Frontal cortex (tissue), 4 donors: ENCODE data around the gene GPR15. TPM values are rescaled to one million over a fixed set of nuclear protein-coding genes. Genes with fewer than 3 reads are reported as not detected.
"Not testable (repeated sequence)": the region's sequence is repeated elsewhere in the genome, so short reads cannot be mapped to it uniquely, and the experiment has no call there.

Experiments used
- DNase-seq, 2 donors: peaks; one replicate each; pipeline ENCODE4 v3.0.0; 2012; ENCODE audit warnings: low spot score in 2 of 2
- FAIRE-seq: peaks from 2 replicates; lab custom pipeline; 2012; peaks lifted over from hg19 to GRCh38; lab: Jason Lieb, UNC
- total RNA-seq: library from RNA; depleted of rRNA; stranded (reverse); fragments of >200 nt; gene quantifications from one replicate; pipeline ENCODE4 v1.2.3, GENCODE V29; 2014
- donor health status: control.
- donor health status: control.
- donor health status: control.

Gene GPR15
- total RNA-seq, 1 donor from 2014 or later, result not detected

DNA sequence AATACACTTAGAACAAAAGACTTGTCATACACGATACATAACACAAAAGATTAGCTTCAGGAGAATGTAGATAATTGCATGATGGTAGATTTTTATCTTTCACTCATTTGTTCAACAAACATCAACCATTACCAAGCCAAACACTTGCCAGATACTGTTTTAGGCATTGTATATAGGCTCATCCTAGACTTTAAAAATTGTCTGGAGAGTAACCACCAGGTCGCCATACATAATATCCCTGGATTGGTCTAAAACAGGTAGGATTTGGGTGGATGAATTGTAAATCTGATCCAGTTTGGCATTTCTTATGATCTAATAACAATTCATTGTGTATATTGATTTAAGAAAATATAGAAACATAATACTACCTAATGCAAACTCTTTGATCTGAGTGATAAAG lies 22.8 kb downstream of the GPR15 start:
- FAIRE-seq, result no peak
- DNase-seq, result no peak

DNA sequence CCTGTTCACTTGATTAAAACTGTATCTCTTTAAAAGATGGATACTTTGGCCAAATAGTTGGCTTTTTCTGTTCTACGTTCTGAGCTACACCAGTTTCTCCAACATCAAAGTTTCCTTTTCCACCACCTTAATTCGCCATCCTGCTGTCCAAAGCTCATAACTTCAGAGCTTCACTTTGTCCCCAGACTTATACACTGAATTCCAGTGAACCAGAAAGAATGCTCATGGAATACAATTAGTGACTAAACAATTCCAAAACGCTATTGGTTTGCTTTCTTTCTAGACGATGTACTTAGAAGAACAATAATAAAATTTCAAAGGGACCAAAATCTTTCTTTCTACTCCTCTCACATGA lies 23.2 kb downstream of the GPR15 start:
- DNase-seq, result no peak
- FAIRE-seq, result no peak

DNA sequence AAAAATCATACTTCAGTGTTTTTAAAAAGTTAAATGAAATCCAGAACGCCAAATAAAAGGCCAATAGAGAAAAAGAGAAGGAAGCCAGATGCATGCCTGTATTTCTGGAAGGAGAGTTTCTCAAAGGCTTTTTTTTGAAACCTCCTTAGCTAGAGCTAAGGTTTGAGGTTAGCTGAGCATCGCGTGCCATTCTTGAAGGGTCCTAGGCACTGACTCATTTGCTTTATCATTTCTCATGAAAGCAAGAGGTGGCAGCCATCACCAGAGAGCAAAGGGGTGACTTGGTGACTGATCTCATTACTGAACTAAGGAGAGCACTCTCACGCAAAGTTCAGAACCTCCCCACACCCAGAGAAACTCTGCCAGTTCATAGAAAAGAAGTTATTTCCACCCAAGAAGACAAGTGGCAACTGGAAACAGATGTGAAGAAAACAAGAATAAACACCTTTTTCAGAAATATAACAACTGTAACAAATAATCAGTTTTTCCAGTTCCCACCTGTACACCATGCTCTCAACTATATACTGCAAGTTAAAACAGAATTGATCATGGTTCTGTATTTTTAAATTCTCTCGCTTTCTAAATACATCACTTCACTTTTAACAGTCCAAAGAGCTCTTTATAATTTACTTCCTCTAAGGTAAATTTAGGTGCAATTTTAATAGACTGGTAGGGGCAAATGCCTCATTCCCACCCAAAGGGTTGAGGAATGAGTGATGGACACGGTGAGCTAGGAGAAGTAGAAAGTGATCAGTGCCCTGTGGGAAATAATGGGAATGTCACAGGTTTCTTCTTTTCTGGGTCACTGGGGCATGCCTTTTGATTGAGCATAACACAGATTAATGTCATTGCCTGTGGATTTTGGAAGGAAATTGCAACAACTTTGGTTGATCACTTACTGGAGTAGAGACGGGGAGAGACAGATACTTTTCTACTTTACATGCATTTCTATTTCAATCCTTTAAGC lies 24.7 kb downstream of the GPR15 start:
- FAIRE-seq (no peak), DNase-seq (no peak)

DNA sequence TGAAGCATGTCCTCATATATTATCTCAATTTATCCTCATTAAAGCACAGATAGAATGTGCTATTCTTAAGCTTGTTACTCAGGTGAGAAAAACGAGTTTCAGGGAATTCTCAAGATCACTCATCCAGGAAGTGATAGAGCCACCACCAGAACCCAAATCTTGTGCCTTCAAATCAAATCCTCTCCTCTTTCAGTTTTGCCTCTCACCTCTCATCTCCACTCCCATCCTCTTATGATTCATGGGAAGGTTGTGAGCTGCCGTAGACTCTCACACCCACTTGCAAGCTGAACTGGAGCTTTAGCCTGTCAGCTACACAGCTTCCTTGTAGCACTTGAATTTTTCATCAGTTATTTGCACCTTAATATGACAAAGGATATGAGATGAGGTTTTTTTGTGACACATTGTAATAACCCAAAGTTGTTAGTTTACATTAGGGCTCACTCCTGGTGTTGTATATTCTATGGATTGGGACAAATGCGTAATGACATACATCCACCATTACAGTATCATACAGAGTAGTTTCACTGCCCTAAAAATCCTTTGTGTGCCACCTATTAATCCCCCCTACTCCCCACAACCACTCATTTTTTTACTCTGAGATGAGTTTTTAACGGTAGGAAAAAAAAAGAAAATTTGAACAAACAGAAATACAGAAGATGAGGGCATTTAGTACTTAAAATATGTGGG lies 25.7 kb downstream of the GPR15 start:
- DNase-seq (no peak), FAIRE-seq (no peak)

DNA sequence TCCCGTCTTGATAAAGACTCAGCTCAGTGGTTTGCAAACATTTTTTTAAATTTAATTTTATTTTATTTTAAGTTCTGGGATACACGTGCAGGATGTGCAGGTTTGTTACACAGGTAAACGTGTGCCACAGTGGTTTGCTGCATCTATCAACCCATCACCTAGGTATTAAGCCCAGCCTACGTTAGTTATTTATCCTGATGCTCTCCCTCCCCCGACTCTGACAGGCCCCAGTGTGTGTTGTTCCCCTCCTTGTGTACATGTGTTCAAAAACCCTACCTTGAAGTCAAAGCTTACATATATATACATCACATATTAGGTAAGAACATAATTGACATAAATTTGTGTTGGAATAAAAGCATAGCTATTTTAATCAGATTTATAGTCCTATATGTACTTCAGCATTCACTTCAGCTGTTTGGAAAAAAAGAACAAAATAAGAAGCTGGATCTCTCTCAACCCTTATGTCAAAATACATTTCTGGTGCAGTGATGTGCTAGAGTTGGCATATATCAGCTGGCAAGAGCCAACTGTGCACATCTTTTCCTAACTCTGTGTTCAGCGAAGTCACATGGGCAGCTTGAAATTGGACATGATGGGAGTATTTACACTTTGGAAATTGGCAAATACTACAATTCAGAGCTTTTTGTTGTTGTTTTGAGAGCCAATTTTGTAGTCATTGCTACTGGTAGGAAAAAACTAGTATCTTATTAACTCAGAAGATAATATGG lies 26.5 kb downstream of the GPR15 start:
- DNase-seq, result no peak
- FAIRE-seq, result no peak

DNA sequence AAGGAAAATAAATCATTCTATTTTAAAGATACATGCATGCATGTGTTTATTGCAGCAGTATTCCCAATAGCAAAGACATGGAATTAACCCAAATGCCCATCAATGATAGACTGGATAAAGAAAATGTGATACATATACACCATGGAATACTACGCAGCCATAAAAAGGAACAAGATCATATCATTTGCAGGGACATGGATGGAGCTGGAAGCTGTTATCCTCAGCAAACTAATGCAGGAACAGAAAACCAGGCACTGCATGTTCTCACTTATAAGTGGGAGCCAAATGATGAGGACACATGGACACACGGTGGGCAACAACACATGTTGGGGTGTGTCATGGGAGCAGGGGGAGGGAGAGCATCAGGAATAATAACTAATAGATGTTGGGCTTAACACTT lies 28.0 kb downstream of the GPR15 start:
- FAIRE-seq, DNase-seq: not testable (repeated sequence)

DNA sequence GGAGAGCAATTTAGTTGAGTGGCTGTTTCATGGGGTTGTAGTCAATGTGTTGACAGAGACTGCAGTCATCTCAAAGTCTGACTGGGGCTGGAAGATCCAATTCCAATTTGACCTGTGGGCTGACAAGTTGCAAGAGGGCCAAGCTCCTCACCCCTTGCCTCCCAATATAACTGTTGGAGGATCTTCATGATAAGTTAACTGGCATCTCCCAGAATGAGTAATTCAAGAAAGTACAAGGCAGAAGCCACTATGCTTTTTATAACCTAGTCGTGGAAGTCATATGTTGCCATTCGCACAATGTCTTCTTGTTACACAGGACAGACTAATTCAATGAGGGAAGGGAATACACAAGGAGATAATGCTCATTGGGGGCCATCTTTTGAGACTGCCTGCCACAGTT lies 29.1 kb downstream of the GPR15 start:
- FAIRE-seq, result no peak
- DNase-seq, result no peak

DNA sequence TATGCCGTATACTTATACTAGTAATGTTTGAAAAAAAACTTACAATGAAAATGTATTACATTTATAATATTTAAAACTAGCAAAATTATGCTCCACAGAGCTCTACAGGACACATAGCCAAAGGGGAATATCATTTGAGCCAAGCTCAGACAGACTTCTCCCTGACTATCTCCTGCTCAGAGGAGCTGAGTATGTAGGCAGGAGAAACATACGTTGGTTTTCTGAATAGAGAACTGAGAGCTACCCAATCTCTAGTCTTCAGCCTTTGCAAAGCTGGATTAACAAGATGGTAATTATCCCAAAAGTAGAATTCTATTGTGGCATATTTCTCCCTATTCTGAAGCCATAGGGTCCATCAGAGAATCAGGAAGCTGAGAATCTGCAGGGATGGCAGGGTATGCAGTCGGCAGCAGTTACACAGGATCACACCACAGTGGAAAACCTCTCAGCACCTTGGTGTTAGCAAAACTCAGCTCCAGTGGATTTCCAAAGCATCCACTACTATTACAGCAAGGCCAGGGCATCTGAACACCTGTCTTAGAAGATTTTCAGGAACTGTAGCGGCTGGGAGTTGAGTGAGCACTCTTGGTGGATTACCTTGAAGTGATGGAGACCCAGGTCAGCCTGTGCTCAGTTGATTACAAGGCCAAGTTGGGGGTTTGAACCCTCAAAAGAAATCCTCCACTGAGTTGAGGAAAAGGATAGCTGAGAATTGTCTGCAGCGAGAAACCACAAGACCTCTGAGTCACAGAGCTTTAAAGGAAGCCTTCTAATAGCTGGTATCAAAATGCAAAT lies 30.1 kb downstream of the GPR15 start:
- FAIRE-seq, result no peak
- no peak for DNase-seq

DNA sequence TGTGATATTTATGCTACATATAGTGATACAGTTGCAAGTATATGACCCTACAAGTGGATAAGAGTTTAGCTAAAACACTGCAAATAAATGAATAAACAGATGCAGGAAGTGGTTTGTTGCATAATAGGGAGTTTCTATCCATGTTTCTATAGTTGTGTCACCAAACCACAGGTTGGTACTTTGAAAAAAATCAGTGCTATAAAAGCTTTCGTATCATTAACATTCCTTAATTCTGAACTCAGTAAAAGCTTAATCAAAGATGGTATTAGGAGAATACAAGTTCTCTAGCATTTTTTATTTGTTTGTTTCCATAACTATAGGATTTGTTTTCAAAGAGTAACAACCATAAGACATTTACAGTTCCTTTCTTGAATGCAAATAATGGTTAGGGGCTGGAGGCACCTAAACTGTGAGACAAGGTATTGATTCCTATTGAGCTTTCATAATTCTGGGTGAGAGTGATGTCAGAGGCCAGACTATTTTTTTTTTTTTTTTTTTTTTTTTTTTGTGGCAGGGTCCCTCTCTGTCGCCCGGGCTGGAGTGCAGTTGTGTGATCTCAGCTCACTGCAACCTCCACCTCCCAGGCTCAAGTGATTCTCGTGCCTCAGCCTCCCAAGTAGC lies 32.0 kb downstream of the GPR15 start:
- DNase-seq, result no peak
- no peak for FAIRE-seq

DNA sequence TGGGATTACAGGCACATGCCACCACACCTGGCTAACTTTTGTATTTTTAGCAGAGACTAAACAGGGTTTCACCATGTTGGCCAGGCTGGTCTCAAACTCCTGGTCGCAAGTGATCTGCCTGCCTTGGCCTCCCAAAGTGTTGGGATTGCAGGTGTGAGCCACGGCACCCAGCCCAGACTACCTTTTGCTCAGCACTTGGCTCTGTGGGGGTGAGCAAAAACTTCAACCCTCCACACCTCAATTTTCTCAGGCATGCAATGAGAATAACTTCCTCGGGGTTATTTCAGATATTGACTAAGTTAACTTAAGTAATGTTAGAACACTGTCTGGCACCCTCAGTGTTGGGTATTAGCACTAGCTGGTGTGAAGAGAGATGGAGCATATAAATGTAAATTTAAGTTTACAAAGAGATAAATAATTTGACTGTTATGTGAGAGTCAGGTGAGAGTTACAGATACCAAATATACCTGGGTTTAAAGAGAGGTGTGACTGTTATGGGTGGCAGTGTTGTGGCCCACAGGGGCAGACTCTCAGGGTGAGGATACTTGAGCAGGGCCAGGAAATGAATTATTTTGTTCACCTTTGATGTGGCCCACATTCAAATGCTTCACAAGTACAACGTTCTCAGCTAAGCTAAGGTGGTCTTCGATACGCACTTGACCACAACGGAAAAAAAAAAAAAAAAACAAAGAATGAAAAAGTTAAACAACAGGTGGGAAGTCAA lies 32.7 kb downstream of the GPR15 start:
- FAIRE-seq, result no peak

DNA sequence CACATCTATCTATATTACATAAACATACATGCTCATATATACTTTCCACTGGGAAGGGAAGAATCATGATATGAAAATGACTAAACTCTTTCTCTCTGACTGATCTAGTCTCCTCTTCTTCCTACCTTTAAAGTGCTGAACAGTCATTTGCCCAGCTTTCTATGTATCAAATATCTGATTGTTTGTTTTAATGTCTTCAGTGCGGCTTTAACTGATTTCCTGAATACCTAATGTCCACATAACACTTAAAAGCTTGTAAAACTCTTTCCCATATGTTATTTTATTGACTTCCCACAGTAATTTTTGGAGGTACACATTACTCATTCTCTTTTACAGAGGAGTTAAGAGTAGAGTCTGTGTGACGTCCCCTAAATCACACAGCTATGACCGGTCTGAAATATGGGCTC lies 33.5 kb downstream of the GPR15 start:
- no peak for FAIRE-seq
- DNase-seq, result no peak

More for the DNA sequence above, 32.7 kb downstream of the GPR15 start:
- DNase-seq, result no peak

DNA sequence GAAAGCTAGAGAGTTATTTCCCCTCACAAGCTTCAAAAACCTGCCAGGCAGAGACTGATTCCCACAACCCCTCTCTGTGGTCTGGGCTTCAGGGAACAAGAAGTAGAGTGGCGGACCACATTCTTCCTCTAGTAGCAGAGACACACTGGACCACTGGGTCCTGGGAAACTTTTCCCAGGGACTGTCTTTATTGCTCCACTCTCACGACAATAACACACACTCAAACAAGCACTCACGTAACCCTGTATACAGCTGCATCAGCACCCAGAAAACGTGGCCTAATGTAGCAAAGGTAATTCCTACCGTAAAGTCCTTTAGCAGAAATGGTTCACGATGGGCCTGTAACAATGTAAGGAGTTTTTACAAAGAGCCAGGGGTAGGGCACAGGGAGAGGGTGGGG lies 34.1 kb downstream of the GPR15 start:
- FAIRE-seq, result no peak
- no peak for DNase-seq

DNA sequence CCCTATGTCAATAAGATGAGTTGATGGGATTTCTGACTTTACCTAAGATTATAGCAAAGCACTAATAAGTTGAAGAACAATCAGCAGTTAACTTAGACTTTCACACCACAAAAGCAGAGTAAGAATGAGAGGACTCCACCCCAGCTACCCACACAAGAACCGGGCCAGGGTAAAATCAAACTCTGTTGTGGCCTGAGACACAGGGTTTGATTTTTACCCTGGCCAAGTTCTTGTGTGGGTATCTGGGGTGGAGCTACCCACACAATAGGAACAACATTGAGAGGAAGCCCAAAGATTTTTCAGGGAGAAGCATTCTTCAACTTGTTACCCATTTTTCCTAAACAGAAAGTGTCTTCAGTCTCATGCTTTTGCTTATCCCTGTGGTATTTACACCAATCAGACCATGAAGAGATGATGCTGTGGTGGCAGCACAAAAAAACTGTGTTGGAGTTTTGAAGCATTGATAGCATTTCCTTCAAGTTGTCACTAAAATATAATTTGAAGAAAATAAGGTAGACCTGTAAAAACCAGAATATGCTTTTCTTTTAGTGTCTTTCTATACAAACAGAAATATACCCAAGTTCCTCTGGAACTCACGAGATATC lies 36.0 kb downstream of the GPR15 start:
- FAIRE-seq (no peak), DNase-seq (no peak)

DNA sequence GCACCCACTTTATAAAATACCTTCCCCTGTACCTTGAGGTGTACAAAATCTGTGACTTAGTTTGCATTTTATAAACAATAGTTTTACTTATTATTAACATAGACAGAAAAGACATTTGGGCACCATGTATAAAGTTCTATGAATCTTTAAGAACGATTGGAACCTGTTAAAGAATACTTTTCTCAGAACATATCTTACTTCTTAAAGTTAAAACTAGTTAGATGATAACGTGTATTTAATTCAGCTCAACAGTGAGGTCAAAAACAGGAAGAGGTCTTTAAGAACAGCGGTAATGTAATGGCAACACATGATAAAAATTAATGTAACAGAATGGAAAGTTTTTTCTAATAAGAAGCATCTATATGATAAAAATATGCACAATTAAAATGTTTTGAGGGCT lies 36.6 kb downstream of the GPR15 start:
- no peak for FAIRE-seq
- no peak for DNase-seq

DNA sequence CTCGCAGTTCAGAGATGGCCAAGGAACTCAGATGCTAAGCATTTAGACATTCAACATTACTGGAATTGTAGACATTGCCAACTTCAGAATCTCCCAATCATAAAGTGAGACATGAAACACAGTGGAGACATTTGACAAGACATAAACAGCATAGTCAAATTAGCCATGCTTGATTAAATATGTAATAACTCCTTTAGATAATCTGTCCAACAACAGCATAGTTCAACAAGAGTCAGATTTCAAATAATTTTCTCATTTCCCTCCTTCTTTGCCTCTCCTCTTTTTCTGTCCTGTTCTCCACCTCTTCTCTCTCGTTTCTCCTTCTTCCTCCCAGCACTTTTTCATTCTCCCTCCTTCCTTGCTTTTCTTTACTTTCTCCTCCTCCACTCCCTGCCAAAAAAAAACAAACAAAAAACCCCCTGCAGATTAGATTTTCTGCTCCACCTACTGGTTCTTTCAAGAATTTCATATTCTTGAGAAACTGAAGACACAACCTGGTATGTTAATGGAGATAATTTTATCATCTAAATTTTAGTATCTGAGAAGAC lies 41.5 kb downstream of the GPR15 start:
- peak; percentile 92 for FAIRE-seq
- no peak for DNase-seq

DNA sequence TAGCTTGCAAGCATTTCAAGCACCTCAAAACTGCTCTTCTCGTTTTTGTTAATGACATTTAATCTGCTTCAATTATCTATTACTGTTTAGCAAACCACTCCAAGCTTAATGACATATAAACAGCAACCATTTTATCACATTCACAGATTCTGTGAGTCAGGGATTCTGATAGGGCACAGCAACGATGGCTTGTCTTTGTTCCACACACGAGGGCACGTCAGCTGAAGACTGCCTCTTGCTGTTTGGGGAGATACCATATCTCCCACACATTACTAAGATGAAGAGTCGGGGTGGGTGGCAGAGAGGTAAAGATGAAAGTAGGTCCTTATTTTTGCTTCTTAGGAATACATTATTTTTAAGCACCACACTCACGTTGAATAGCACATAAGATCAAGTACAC lies 42.4 kb downstream of the GPR15 start:
- DNase-seq, result no peak
- no peak for FAIRE-seq

DNA sequence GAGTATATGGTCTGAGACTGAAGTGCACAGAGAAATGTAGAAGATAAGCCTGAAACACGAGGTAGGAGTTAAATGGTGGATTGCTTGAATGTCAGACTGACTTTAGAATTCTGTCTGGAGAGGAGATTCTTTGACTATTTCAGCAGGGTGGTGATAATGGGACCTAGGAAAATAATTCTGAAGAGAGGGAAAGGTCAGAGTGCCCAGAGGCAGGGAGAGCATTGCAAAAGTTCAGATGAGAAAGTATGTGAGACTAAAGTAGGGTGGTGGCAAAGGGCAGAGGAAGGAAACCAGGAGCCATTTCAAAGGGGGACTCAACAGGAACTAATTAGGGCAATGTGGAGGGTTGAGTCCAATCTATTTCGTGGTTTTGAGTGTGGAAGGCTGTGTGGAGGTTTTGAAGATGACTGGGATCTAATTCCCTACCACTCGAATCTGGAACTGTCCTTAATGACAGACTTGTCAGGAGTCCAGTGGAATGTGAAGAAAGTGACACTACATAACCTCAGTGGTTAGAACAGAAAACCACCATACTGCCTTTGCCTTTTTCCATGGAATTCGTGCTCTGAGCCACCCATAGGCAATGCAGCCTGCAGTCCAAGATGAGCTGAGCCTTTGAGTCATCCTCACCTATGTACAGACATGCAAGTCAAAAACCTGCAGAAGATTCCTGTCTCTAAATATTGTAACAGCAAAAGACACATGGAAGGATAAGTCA lies 45.6 kb downstream of the GPR15 start:
- no peak for DNase-seq
- FAIRE-seq, result no peak
